Esophagus muscularis mucosa (tissue), 4 donors: Measurements from ENCODE around the gene SPATA12. TPM values are rescaled to one million over a fixed set of nuclear protein-coding genes. Genes with fewer than 3 reads are reported as not detected.

ENCODE experiments used
- DNase-seq: peaks from one replicate; pipeline ENCODE4 v3.0.0-alpha.2; 2017; ENCODE audit errors: extremely low spot score
- H3K27ac ChIP-seq, 4 donors: fragments of 200-600 bp; sonication (generic); replicated peaks in 1 of 4; 1 replicate in 3 of 4; 2 replicates in 1 of 4; pipeline ENCODE4 v1.5.1; 2016 to 2019; ENCODE audit warnings: mild to moderate bottlenecking in 1 of 4
- H3K27me3 ChIP-seq, 4 donors: fragments of 200-600 bp; sonication (generic); one replicate each; pipeline versions ENCODE4 v1.5.1 to v1.6.0; 2016 to 2019
- H3K36me3 ChIP-seq, 4 donors: fragments of 200-600 bp; sonication (generic); one replicate each; pipeline ENCODE4 v1.5.1; 2016 to 2019
- H3K4me1 ChIP-seq, 4 donors: fragments of 200-600 bp; sonication (generic); one replicate each; pipeline ENCODE4 v1.5.1; 2016 to 2019
- H3K4me3 ChIP-seq, 4 donors: fragments of 200-600 bp; sonication (generic); 1 replicate in 2 of 4; 2 replicates in 2 of 4; pipeline ENCODE4 v1.5.1; 2016 to 2019; ENCODE audit warnings: mild to moderate bottlenecking in 4 of 4, moderate library complexity in 1 of 4
- H3K9me3 ChIP-seq, 4 donors: fragments of 200-600 bp; sonication (generic); 1 replicate in 3 of 4; 2 replicates in 1 of 4; pipeline ENCODE4 v1.5.1; 2016 to 2019
- CTCF ChIP-seq, 3 experiments: fragments of 200-600 bp in 2 of 3; fragments of 450-650 bp in 1 of 3; sonication (generic) in 2 of 3; IDR thresholded peaks; one replicate each; pipeline ENCODE4 v1.5.1; 2017 to 2019; ENCODE audit warnings: antibody characterized with exemption in 3 of 3, mild to moderate bottlenecking in 2 of 3, moderate library complexity in 1 of 3
- EP300 ChIP-seq: sonication (generic); formaldehyde crosslinking; IDR thresholded peaks from one replicate; pipeline ENCODE4 v1.6.1; 2017; ENCODE audit warnings: antibody characterized with exemption
- POLR2A ChIP-seq: fragments of 450-650 bp; IDR thresholded peaks from one replicate; pipeline ENCODE4 v1.6.1; 2017; ENCODE audit warnings: antibody characterized with exemption, moderate library complexity, mild to moderate bottlenecking, low read depth
- POLR2AphosphoS5 ChIP-seq, 2 donors: sonication (generic); formaldehyde crosslinking; IDR thresholded peaks; one replicate each; pipeline ENCODE4 v1.6.1; 2017; ENCODE audit warnings: antibody characterized with exemption in 2 of 2
- WGBS: methylation state at CpG from one replicate; pipeline ENCODE4 v1.1.5; 2018; 5-methylcytosine and 5-hydroxymethylcytosine counted together
- intact Hi-C: fragments of 100-400 bp; cut with DNase I; formaldehyde crosslinking; loops from one replicate; pipeline ENCODE4 v1.15.1; 2023
- total RNA-seq, 4 donors: library from RNA; depleted of rRNA; stranded (reverse); fragments of >200 nt; gene quantifications; one replicate each; pipeline versions ENCODE4 v1.1.0 to v1.2.1, GENCODE V29; 2016

The SPATA12 gene
- total RNA-seq, 4 donors from 2014 or later: 0.13 TPM; not detected in 3

GRCh38 chr3:57105585-57105984 is 45.1 kb downstream of the SPATA12 start:
- no peaks in the 10 kb centered on the region for H3K4me1 ChIP-seq
- H3K4me3 ChIP-seq: no peak overlapping the region
- intact Hi-C loops: loop anchor here (10.0 kb wide), 1 partner anchor 119 kb away; the partner anchor contains the start of gene APPL1
- no peak overlapping the region for H3K27ac ChIP-seq
- H3K27me3 ChIP-seq: no peaks in the 10 kb centered on the region
- peaks cover 0 to 28% (median 16%) of the 10 kb centered on the region in 4 donors for H3K36me3 ChIP-seq
- no peak for DNase-seq
- no peaks in the 10 kb centered on the region for H3K9me3 ChIP-seq
- TF ChIP-seq EP300 (no peak), POLR2AphosphoS5 (IDR thresholded peaks at IDR 0.05) (no peak), POLR2A (no peak), CTCF (IDR thresholded peaks at IDR 0.05) (no peak)
- 98% methylated on average over 9 of the region's 9 CpGs for WGBS

GRCh38 chr3:57108684-57109083 is 48.2 kb downstream of the SPATA12 start:
- peaks cover 0 to 34% (median 14%) of the 10 kb centered on the region in 4 donors for H3K36me3 ChIP-seq
- no peak overlapping the region for H3K4me3 ChIP-seq
- H3K9me3 ChIP-seq: no peaks in the 10 kb centered on the region
- no peaks in the 10 kb centered on the region for H3K27me3 ChIP-seq
- no peak overlapping the region for H3K27ac ChIP-seq
- TF ChIP-seq POLR2AphosphoS5 (IDR thresholded peaks at IDR 0.05) (no peak), EP300 (no peak), CTCF (IDR thresholded peaks at IDR 0.05) (no peak), POLR2A (no peak)
- intact Hi-C loops: loop anchor here (10.0 kb wide), 1 partner anchor 116 kb away; the partner anchor contains the start of gene APPL1
- DNase-seq: no peak
- WGBS: 97% methylated on average over 8 of the region's 8 CpGs
- no peaks in the 10 kb centered on the region for H3K4me1 ChIP-seq

GRCh38 chr3:57109437-57110199 is 49.2 kb downstream of the SPATA12 start:
- DNase-seq: no peak
- H3K4me1 ChIP-seq: no peaks in the 10 kb centered on the region
- H3K9me3 ChIP-seq: no peaks in the 10 kb centered on the region
- intact Hi-C loops: loop anchor here (10.0 kb wide), 1 partner anchor 115 kb away; the partner anchor contains the start of gene APPL1
- WGBS: 91% methylated on average over 15 of the region's 15 CpGs
- H3K4me3 ChIP-seq: no peak overlapping the region
- peaks cover 0 to 34% (median 16%) of the 10 kb centered on the region in 4 donors for H3K36me3 ChIP-seq
- no peak for TF ChIP-seq CTCF (IDR thresholded peaks at IDR 0.05)
- H3K27me3 ChIP-seq: no peaks in the 10 kb centered on the region
- H3K27ac ChIP-seq: no peak overlapping the region

GRCh38 chr3:57110214-57110613 is 49.8 kb downstream of the SPATA12 start:
- Histone ChIP-seq H3K27me3 (no peaks in the 10 kb centered on the region), H3K27ac (no peak overlapping the region), H3K4me1 (no peaks in the 10 kb centered on the region), H3K9me3 (no peaks in the 10 kb centered on the region), H3K4me3 (no peak overlapping the region), H3K36me3 (peaks cover 0 to 30% (median 14%) of the 10 kb centered on the region in 4 donors)
- intact Hi-C loops: no loop called here
- TF ChIP-seq CTCF (IDR thresholded peaks at IDR 0.05): no peak
- no peak for TF ChIP-seq POLR2AphosphoS5 (IDR thresholded peaks at IDR 0.05)
- no peak for TF ChIP-seq EP300
- no peak for TF ChIP-seq POLR2A
- 83% methylated on average over 4 of the region's 4 CpGs for WGBS
- DNase-seq: no peak
